Measurements from ENCODE around the gene SH2D7.

DNA sequence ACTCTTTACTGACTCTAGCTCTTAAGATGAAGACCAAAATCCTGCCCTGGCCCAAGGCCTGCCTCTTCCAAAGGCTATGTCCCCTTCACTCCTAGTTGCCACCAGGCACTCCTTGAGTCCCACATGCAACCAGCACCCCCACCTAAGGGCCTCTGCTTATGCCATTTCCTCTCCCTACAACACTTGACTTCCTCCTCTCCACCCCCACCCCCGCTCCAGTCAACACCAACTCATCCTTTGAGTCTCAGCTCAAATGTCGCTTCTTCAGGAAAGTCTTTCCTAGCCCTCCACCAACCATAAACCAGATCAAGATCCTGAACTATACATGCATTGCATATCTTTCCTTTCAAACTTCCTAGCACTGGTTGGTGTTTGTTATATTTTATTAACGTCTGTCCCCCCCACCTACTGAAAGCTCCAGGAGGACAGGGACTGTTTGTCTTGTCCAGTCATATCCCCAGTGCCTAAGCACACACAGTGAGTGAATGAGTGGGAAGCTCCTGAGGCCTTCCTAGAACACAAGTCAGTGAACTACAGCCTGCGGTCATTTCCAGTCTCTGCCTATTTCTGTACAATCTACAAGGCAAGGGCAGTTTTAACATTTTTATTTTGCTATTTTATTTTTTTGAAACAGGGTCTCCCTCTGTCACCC is 22.2 kb upstream of the SH2D7 start:
- TF ChIP-seq, protein P1, sequence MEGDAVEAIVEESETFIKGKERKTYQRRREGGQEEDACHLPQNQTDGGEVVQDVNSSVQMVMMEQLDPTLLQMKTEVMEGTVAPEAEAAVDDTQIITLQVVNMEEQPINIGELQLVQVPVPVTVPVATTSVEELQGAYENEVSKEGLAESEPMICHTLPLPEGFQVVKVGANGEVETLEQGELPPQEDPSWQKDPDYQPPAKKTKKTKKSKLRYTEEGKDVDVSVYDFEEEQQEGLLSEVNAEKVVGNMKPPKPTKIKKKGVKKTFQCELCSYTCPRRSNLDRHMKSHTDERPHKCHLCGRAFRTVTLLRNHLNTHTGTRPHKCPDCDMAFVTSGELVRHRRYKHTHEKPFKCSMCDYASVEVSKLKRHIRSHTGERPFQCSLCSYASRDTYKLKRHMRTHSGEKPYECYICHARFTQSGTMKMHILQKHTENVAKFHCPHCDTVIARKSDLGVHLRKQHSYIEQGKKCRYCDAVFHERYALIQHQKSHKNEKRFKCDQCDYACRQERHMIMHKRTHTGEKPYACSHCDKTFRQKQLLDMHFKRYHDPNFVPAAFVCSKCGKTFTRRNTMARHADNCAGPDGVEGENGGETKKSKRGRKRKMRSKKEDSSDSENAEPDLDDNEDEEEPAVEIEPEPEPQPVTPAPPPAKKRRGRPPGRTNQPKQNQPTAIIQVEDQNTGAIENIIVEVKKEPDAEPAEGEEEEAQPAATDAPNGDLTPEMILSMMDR (IDR thresholded peaks at IDR 0.05), result no peak
- no peak for TF ChIP-seq EZH2 (IDR thresholded peaks at IDR 0.05; ENCODE audit: borderline replicate concordance, insufficient read depth, low read depth, low read length, poor library complexity, severe bottlenecking)

Measured in B cell (primary cell).